Stomach (tissue), 4 donors: ENCODE measurements around the gene CHD3.

Experiments used
- CTCF ChIP-seq, 7 experiments: fragments of 450-650 bp in 4 of 7; fragments of 200-600 bp in 3 of 7; sonication (generic) in 3 of 7; IDR thresholded peaks; one replicate each; pipeline ENCODE4 v1.5.1; 2016 to 2019; ENCODE audit warnings: antibody characterized with exemption in 7 of 7, control low read depth in 2 of 7, mild to moderate bottlenecking in 1 of 7
- POLR2AphosphoS5 ChIP-seq, 3 donors: sonication (generic); formaldehyde crosslinking; IDR thresholded peaks; one replicate each; pipeline ENCODE4 v1.6.1; 2016; ENCODE audit warnings: antibody characterized with exemption in 3 of 3

- peak in 6 of 7 experiments; percentile 93 to 100 (median 98) for TF ChIP-seq CTCF (IDR thresholded peaks at IDR 0.05)
- peak; percentile 18 to 90 (median 43) for TF ChIP-seq POLR2AphosphoS5 (IDR thresholded peaks at IDR 0.05)
Observed at GRCh38 chr17:7851438-7852261, 36.9 kb upstream of the CHD3 start.
